GM11168 (cell line): ENCODE data around the gene BORCS8.

ENCODE experiments used
- in situ Hi-C: fragments of 300-500 bp; cut with MboI; formaldehyde crosslinking; loops from one replicate; pipeline ENCODE4 v1.12.0; 2022; ENCODE audit warnings: low sequenced_read_pairs; ENCODE audit not compliant: unreplicated experiment

The BORCS8 gene

GRCh38 chr19:19214892-19215291, 22.9 kb upstream of the BORCS8 start:
- in situ Hi-C loops = no loop called here

- in situ Hi-C loops = no loop called here
Measured at GRCh38 chr19:19214159-19214490, 22.2 kb upstream of the BORCS8 start.

GRCh38 chr19:19213426-19214158, 21.6 kb upstream of the BORCS8 start:
- in situ Hi-C loops = no loop called here

GRCh38 chr19:19212916-19213315, 21.0 kb upstream of the BORCS8 start:
- in situ Hi-C loops = no loop called here

GRCh38 chr19:19211499-19212420, 19.8 kb upstream of the BORCS8 start, which contains the start of gene NCAN:
NCAN (plus strand) TSS chr19:19211958; CDS start chr19:19216954, 4,996 bp downstream.
- in situ Hi-C loops = no loop called here

GRCh38 chr19:19209372-19209771, 17.4 kb upstream of the BORCS8 start:
- in situ Hi-C loops = no loop called here

- in situ Hi-C loops = no loop called here
Measured at GRCh38 chr19:19207637-19208572, 16.0 kb upstream of the BORCS8 start.

GRCh38 chr19:19206938-19207337, 15.0 kb upstream of the BORCS8 start:
- in situ Hi-C loops = no loop called here

GRCh38 chr19:19205416-19206410, 13.8 kb upstream of the BORCS8 start:
- in situ Hi-C loops = no loop called here

- in situ Hi-C loops = no loop called here
Measured at GRCh38 chr19:19204181-19204580, 12.2 kb upstream of the BORCS8 start.

GRCh38 chr19:19203012-19203856, 11.3 kb upstream of the BORCS8 start, which contains the start of gene NR2C2AP:
NR2C2AP (minus strand) TSS chr19:19203414; CDS start chr19:19203060, 354 bp downstream.
- in situ Hi-C loops = no loop called here

- in situ Hi-C loops = no loop called here
Measured at GRCh38 chr19:19202707-19203011, 10.7 kb upstream of the BORCS8 start.

- in situ Hi-C loops = no loop called here
Measured at GRCh38 chr19:19201697-19202630, 10.0 kb upstream of the BORCS8 start.

GRCh38 chr19:19193926-19194325, 2.0 kb upstream of the BORCS8 start:
- in situ Hi-C loops = no loop called here

GRCh38 chr19:19192910-19193423, 1.0 kb upstream of the BORCS8 start:
- in situ Hi-C loops = no loop called here

- in situ Hi-C loops = no loop called here
Measured at GRCh38 chr19:19191768-19192077, 229 bp downstream of the BORCS8 start.

GRCh38 chr19:19186742-19187141, 5.2 kb downstream of the BORCS8 start:
- in situ Hi-C loops = no loop called here
